SU-DHL-6 (cell line): Measurements from ENCODE around the gene RELN.

Experiments
- CTCF ChIP-seq: fragments of 200-600 bp; sonication (generic); IDR thresholded peaks from one replicate; pipeline ENCODE4 v1.5.1; 2017; ENCODE audit warnings: antibody characterized with exemption, mild to moderate bottlenecking, low read length, moderate library complexity; ENCODE audit not compliant: insufficient read depth, poor library complexity, severe bottlenecking
- EZH2phosphoT487 ChIP-seq: fragments of 200-600 bp; sonication (generic), shearing (Covaris generic); conservative IDR thresholded peaks from 2 replicates; pipeline ENCODE4 v1.6.1; 2018; ENCODE audit warnings: mild to moderate bottlenecking, antibody characterized with exemption, low read length, moderate library complexity, mixed read lengths

GRCh38 chr7:103803631-103804030, 185.8 kb downstream of the RELN start:
- TF ChIP-seq EZH2phosphoT487: no peak
- TF ChIP-seq CTCF: no peak
